A673 (cell line): ENCODE data around the gene PPM1M.

ENCODE experiments used
- EZH2 ChIP-seq: fragments of 200-600 bp; sonication (generic); IDR thresholded peaks from 2 replicates; pipeline ENCODE4 v1.6.1; 2017; ENCODE audit warnings: borderline replicate concordance, low read depth, mild to moderate bottlenecking, mixed read lengths, antibody characterized with exemption, low read length; ENCODE audit not compliant: poor library complexity, severe bottlenecking
- TF ChIP-seq, protein P1 (sequence below): fragments of 300-800, 200-600 bp; sonication (generic); conservative IDR thresholded peaks from 2 replicates; pipeline ENCODE4 v1.5.1; 2017; ENCODE audit warnings: low read depth, mild to moderate bottlenecking, antibody characterized with exemption, low read length, moderate library complexity, mixed read lengths

- TF ChIP-seq, protein P1, sequence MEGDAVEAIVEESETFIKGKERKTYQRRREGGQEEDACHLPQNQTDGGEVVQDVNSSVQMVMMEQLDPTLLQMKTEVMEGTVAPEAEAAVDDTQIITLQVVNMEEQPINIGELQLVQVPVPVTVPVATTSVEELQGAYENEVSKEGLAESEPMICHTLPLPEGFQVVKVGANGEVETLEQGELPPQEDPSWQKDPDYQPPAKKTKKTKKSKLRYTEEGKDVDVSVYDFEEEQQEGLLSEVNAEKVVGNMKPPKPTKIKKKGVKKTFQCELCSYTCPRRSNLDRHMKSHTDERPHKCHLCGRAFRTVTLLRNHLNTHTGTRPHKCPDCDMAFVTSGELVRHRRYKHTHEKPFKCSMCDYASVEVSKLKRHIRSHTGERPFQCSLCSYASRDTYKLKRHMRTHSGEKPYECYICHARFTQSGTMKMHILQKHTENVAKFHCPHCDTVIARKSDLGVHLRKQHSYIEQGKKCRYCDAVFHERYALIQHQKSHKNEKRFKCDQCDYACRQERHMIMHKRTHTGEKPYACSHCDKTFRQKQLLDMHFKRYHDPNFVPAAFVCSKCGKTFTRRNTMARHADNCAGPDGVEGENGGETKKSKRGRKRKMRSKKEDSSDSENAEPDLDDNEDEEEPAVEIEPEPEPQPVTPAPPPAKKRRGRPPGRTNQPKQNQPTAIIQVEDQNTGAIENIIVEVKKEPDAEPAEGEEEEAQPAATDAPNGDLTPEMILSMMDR, result no peak
- no peak for TF ChIP-seq EZH2
These were observed 31.7 kb upstream of the PPM1M start for GRCh38 chr3:52213901-52214300.
